ENCODE data around the gene AGBL4. TPM values are rescaled to one million over a fixed set of nuclear protein-coding genes. Genes with fewer than 3 reads are reported as not detected.
A peak's percentile ranks its signal among the peaks of the same experiment; 100 is the strongest.
"Not testable (repeated sequence)": the region's sequence is repeated elsewhere in the genome, so short reads cannot be mapped to it uniquely, and the experiment has no call there.

AGBL4 gene
- total RNA-seq: not detected

GRCh38 chr1:50023292-50024159 lies at the start of gene AGBL4:
TSS of gene AGBL4 (minus strand) at chr1:50023954.
- ATAC-seq: peak; percentile 46

- ATAC-seq: no peak
Measured at GRCh38 chr1:50066806-50067205, 43.1 kb upstream of the AGBL4 start.

DNA sequence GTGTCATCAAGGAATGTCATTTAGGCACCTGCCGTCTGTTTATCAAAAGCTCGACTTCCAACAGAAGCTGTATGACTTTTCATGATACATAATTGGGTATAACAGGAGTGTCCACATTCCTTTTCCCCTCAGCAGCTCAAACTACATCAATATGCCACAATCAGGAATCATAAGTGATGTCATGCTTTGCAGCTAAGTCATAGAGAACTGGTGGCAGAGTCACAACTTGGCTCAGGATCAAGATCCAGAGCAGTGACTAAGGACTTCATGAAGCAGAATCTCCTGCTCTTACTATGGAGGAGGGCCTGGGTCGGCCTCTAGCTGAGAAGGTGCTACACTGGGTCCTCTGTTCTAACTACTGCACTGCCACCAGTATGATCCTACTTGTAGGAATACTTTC lies 36.5 kb upstream of the AGBL4 start:
- ATAC-seq: no peak

DNA sequence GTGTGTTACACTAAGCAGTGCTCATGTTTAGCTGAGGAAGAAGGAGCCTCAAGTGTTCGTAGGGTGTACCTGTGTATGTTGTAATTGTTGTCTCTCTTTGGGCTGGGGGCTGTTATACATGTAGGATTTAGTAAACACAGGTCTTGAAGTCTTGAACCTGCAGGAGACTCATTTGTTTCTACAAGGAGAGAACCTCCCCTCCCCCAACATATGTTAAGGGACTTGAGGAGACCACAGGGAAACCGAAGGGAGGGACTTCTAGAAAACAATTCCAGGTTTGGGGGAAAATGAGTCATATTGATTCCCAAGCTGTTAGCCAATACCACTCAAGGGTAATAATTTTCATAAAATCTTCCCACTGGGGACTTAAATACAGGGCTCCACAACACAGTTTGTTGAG lies 25.0 kb upstream of the AGBL4 start:
- ATAC-seq: no peak

GRCh38 chr1:50047916-50048694 lies 24.4 kb upstream of the AGBL4 start:
- ATAC-seq: no peak

- ATAC-seq: no peak
Measured at GRCh38 chr1:50038237-50038809, 14.6 kb upstream of the AGBL4 start.

- no peak for ATAC-seq
Measured at GRCh38 chr1:50027794-50028193, 4.0 kb upstream of the AGBL4 start.

GRCh38 chr1:49995734-49996133 lies 28.0 kb downstream of the AGBL4 start:
- no peak for ATAC-seq

- no peak for ATAC-seq
Measured at GRCh38 chr1:49971088-49971487, 52.7 kb downstream of the AGBL4 start.

- ATAC-seq: no peak
Measured at GRCh38 chr1:49951385-49951784, 72.4 kb downstream of the AGBL4 start.

- ATAC-seq: not testable (repeated sequence)
Measured at GRCh38 chr1:49915301-49915700, 108.5 kb downstream of the AGBL4 start.

DNA sequence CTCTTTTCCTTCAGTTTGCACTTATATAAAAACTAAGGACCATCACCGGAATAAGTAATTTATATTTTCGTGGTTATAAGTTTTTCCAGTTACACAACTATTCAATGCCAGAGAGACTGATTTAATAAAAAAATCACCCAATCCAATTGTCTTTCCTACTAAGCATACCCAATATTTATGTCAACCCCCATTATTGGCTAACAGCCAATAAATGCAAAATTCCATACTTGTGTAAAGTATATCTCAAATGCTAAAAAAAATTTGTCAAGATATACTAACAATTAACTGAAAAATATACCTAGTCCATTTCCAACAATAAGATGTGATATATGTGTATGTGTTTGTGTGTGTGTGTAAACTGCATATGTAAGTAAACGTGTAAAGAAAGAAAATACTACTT lies 117.4 kb downstream of the AGBL4 start:
- ATAC-seq: no peak

GRCh38 chr1:49864581-49864980 lies 159.2 kb downstream of the AGBL4 start:
- ATAC-seq: no peak

GRCh38 chr1:49854741-49855140 lies 169.0 kb downstream of the AGBL4 start:
- ATAC-seq: no peak

DNA sequence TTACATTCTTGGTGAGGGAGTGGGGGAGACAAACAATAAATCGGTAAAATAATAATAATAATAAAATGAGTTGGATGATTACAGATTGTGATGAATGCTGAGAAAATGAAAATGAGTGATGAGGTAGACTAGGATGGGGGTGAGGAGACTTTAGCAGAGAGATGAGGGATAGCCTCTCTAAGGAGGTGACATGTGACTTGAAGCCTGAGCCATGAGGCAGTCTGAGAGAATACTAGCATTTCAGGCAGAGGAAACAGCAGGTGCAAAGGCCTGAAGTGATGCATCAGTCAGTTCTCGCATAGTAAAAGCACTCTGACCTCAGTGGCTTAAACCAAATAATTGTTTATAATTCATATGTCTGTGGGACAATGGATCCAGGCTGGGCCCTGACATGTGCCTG lies 181.2 kb downstream of the AGBL4 start:
- no peak for ATAC-seq

DNA sequence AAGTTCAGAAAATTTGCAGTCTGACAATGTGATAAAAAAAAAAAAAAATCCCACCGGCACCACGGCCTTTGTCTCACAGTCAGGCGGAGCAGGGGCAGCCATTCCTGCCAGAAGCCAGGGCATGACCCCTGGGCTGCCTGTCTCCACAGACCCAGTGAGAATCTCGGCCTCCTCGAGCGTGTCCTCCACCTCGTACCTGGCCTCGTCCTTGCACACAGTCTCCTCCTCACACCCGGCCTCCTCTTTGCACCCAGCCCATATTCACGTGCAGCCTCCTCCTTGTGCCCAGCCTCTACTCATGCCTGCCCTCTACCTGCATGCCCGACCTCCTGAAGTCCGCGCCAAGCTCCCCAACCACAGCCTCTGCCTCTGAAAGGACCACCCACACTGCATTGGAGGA lies 182.0 kb downstream of the AGBL4 start:
- ATAC-seq: no peak

GRCh38 chr1:49824261-49824660 lies 199.5 kb downstream of the AGBL4 start:
- no peak for ATAC-seq

DNA sequence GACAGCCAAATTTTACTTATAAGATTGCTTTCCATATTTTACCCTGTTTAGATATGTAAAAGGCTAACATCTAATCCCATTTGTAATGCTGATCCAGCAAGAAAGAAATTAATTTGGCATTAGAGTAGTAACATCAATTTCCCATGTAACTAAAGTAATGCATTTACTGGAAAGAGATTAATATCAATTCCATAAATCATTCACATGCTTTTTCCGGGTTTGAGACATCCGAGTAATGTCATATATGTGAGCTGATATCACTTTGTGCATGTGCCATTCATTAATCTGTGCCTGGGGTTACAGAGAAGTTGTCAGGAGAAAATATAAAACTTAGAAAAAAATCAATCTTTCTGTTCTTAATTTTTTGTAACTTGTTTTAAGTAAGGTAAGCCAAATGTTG lies 206.1 kb downstream of the AGBL4 start:
- ATAC-seq: no peak

- ATAC-seq: not testable (repeated sequence)
Measured at GRCh38 chr1:49787013-49787412, 236.7 kb downstream of the AGBL4 start.

GRCh38 chr1:49765034-49765433 lies 258.7 kb downstream of the AGBL4 start:
- ATAC-seq: no peak

- not testable (repeated sequence) for ATAC-seq
Measured at GRCh38 chr1:49738118-49738517, 285.6 kb downstream of the AGBL4 start.

GRCh38 chr1:49728377-49728776 lies 295.4 kb downstream of the AGBL4 start:
- no peak for ATAC-seq

DNA sequence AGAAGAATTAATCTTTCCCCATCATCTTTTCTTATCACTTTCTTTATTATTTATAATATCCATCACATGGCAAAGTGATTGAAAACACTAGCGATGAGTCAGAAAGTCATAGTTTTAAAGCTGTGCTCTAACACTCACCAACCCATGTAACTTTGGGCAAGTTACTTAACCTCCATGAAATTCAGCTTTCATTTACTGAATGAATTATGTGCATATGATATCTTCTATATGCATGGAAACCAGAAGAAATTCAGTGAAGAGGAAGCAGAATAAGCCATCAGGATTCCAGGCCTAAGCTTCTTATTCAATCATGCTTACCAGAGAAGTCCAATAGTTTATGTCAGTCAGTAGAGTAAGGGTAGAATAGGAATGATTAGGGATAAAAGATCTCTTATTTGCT lies 300.1 kb downstream of the AGBL4 start:
- no peak for ATAC-seq

Data from esophagus mucosa (tissue), 1 donor.